Measurements from ENCODE around the gene PACS2. TPM values are rescaled to one million over a fixed set of nuclear protein-coding genes. Genes with fewer than 3 reads are reported as not detected.

The PACS2 gene
- total and polyA plus RNA-seq, 2 of the 4 experiments (the other 2 are of a cell fraction) = 15.6 to 32.2 TPM

- in situ Hi-C loops (cut with MboI; ENCODE audit: low sequenced_read_pairs) (no loop called here), dilution Hi-C loops (cut with HindIII; ENCODE audit: low sequenced_read_pairs, unreplicated experiment) (no loop called here), intact Hi-C loops (cut with micrococcal nuclease) (no loop called here)
- Histone ChIP-seq H4K8ac (ENCODE audit: low read depth in 2 of 2, low read length in 2 of 2) (no peak overlapping the region), H2AFZ (replicated peaks; ENCODE audit: low read length, poor library complexity) (no peak overlapping the region), H2BK15ac (ENCODE audit: low read depth, low read length) (no peak overlapping the region), H2BK5ac (ENCODE audit: low read depth, low read length, poor library complexity, severe bottlenecking) (no peak overlapping the region), H3K4ac (ENCODE audit: low read depth, low read length) (no peak overlapping the region), H4K5ac (ENCODE audit: low read depth, low read length) (no peak overlapping the region), H3K79me1 (ENCODE audit: low read depth in 1 of 2, low read length in 2 of 2) (peaks cover under 1 to 53% of the 10 kb centered on the region in 2 experiments), H3K23ac (ENCODE audit: low read depth, low read length) (no peak overlapping the region), H3K14ac (replicated peaks; ENCODE audit: low read depth, low read length) (no peak overlapping the region), H3K18ac (ENCODE audit: low read depth, low read length) (no peak overlapping the region), H4K91ac (ENCODE audit: insufficient read depth, low read depth, low read length) (no peak overlapping the region), H3K27ac (ENCODE audit: insufficient read depth, low read length) (no peak overlapping the region), H3K36me3 (ENCODE audit: control insufficient read depth, insufficient read depth, low read length) (peaks cover 17% of the 10 kb centered on the region), H3K27me3 (ENCODE audit: control insufficient read depth, insufficient read depth, low read length) (no peaks in the 10 kb centered on the region), H3K9ac (ENCODE audit: low read depth, low read length) (no peak overlapping the region), H3K4me1 (ENCODE audit: control insufficient read depth, insufficient read depth, low read length) (peaks cover 11% of the 10 kb centered on the region), H3K56ac (ENCODE audit: extremely low read depth, insufficient read depth, low read length) (no peak overlapping the region), H2AK9ac (replicated peaks; ENCODE audit: low read depth, low read length, poor library complexity) (no peak overlapping the region), H2BK20ac (ENCODE audit: low read depth, low read length) (no peak overlapping the region), H3K4me3 (ENCODE audit: insufficient read depth, low read depth, low read length) (no peak overlapping the region), H3K9me3 (ENCODE audit: control insufficient read depth, insufficient read depth, low read length) (no peaks in the 10 kb centered on the region), H2AK5ac (ENCODE audit: low read depth, low read length) (no peak overlapping the region), H3K9me1 (ENCODE audit: insufficient read depth, low read length) (peaks cover 2% of the 10 kb centered on the region; the same call in 1 of the 2 replicates), H4K20me1 (ENCODE audit: insufficient read depth, low read length) (peaks cover 70% of the 10 kb centered on the region), H3K4me2 (ENCODE audit: low read depth, low read length) (no peak overlapping the region), H2BK120ac (ENCODE audit: low read depth, low read length) (no peak overlapping the region)
- WGBS, 2 experiments (ENCODE audit: extremely low coverage in 2 of 2, insufficient read length in 1 of 2) = 99% methylated on average over 9 of the region's 12 CpGs; no CpG with 5 or more reads in 1 of the 2 experiments
- CTCF ChIA-PET = no interaction called here
- ATAC-seq (ENCODE audit: low read depth) = no peak
- DNase-seq = no peak
- TF ChIP-seq FOS (IDR thresholded peaks at IDR 0.05; ENCODE audit: low read depth, low read length) = no peak
- no peak for TF ChIP-seq MXI1 (IDR thresholded peaks at IDR 0.05; ENCODE audit: borderline replicate concordance, low read depth, low read length)
- TF ChIP-seq MAFK (IDR thresholded peaks at IDR 0.05; ENCODE audit: low read depth, low read length) = no peak
- POLR2A ChIA-PET (ENCODE audit: unreplicated experiment) = no interaction called here
- no TSS peak for BruUV-seq (replicated peaks)
These were observed 110.3 kb downstream of the PACS2 start for GRCh38 chr14:105424861-105425260.

Measured in IMR-90 (cell line).